GM12878 (cell line): ENCODE measurements around the gene CD93. TPM values are rescaled to one million over a fixed set of nuclear protein-coding genes. Genes with fewer than 3 reads are reported as not detected.

ENCODE experiments used
- ATAC-seq: fragments of 200-7000 bp; cut with Tn5 transposase; 3 replicates; pipeline ENCODE4 v1.9.1; 2020; ENCODE audit warnings: mild to moderate bottlenecking, moderate library complexity
- BruUV-seq: library from RNA; stranded (reverse); fragments of 400-500 nt; replicated peaks from 2 replicates; lab custom pipeline; 2021; lab: Mats Ljungman, UMichigan
- CTCF ChIA-PET: fragments of 300-600 bp; sonication (Branson Sonifier 250); formaldehyde crosslinking; extraction: SDS; loops from one replicate; lab custom pipeline; 2021; ENCODE audit warnings: inconsistent platforms; lab: Yijun Ruan, JAX
- POLR2A ChIA-PET: fragments of 350-600 bp; formaldehyde crosslinking; extraction: SDS; loops from one replicate; lab custom pipeline; 2021; ENCODE audit warnings: inconsistent platforms; lab: Charles Lee
- RAD21 ChIA-PET: fragments of 300-600 bp; sonication (Branson Sonifier 250); formaldehyde crosslinking; loops from one replicate; lab custom pipeline; 2023; ENCODE audit warnings: antibody characterized with exemption; ENCODE audit not compliant: unreplicated experiment; lab: Charles Lee
- SMC1A ChIA-PET: fragments of 300-600 bp; sonication (Branson Sonifier 250); formaldehyde crosslinking; loops from one replicate; lab custom pipeline; 2023; ENCODE audit not compliant: unreplicated experiment, uncharacterized antibody; lab: Charles Lee
- DNase-seq: peaks from one replicate; pipeline ENCODE4 v3.0.0-alpha.2; 2011; ENCODE audit warnings: low read depth, low spot score
- FAIRE-seq: peaks from 3 replicates; lab custom pipeline; 2011; peaks lifted over from hg19 to GRCh38; lab: Jason Lieb, UNC
- H2AFZ ChIP-seq: 2 replicates; pipeline ENCODE4 v1.6.0; 2011; ENCODE audit warnings: low read depth, low read length, control low read depth; ENCODE audit not compliant: control insufficient read depth
- H3K27ac ChIP-seq: 2 replicates; pipeline ENCODE4 v1.5.1; 2011; ENCODE audit warnings: control low read depth; ENCODE audit not compliant: control insufficient read depth, insufficient read depth
- H3K27me3 ChIP-seq, 2 experiments: replicated peaks in 1 of 2; 2 replicates each; pipeline versions ENCODE4 v1.6.0 to v1.6.1; 2011; ENCODE audit warnings: low read length in 1 of 2; ENCODE audit not compliant: control insufficient read depth in 2 of 2, insufficient read depth in 2 of 2
- H3K36me3 ChIP-seq, 2 experiments: 2 replicates each; pipeline ENCODE4 v1.5.1; 2011; ENCODE audit warnings: low read length in 1 of 2; ENCODE audit not compliant: control insufficient read depth in 2 of 2, insufficient read depth in 2 of 2
- H3K4me1 ChIP-seq: 2 replicates; pipeline ENCODE4 v1.6.1; 2011; ENCODE audit warnings: mild to moderate bottlenecking, low read length, moderate library complexity, mixed read lengths; ENCODE audit not compliant: control insufficient read depth, insufficient read depth
- H3K4me2 ChIP-seq: 2 replicates; pipeline ENCODE4 v1.6.0; 2011; ENCODE audit warnings: control low read depth; ENCODE audit not compliant: control insufficient read depth, insufficient read depth
- H3K4me3 ChIP-seq: fragments of 200-600 bp; sonication (generic); 2 replicates; pipeline ENCODE4 v1.5.1; 2016
- H3K79me2 ChIP-seq: 2 replicates; pipeline ENCODE4 v1.6.0; 2011; ENCODE audit warnings: low read length; ENCODE audit not compliant: control insufficient read depth, insufficient read depth
- H3K9ac ChIP-seq: 2 replicates; pipeline ENCODE4 v1.8.0; 2011; ENCODE audit warnings: low read length, control low read depth, mixed read lengths; ENCODE audit not compliant: control insufficient read depth, insufficient read depth
- H3K9me3 ChIP-seq: replicated peaks from 3 replicates; pipeline ENCODE4 v1.5.1; 2011; ENCODE audit warnings: mild to moderate bottlenecking, low read length; ENCODE audit not compliant: control insufficient read depth, insufficient read depth
- H4K20me1 ChIP-seq: 2 replicates; pipeline ENCODE4 v1.6.0; 2011; ENCODE audit not compliant: control insufficient read depth, insufficient read depth
- MTA2 ChIP-seq: fragments of 450-650 bp; IDR thresholded peaks from 2 replicates; pipeline ENCODE4 v1.6.1; 2016; ENCODE audit warnings: low read depth, mild to moderate bottlenecking, moderate library complexity
- NFYB ChIP-seq: IDR thresholded peaks from 2 replicates; pipeline ENCODE4 v1.6.1; 2011; ENCODE audit warnings: low read depth, mild to moderate bottlenecking, low read length, improper control_type of control experiment, moderate library complexity; ENCODE audit not compliant: insufficient read depth
- WGBS: methylation state at CpG from one replicate; pipeline ENCODE4 v1.1.6; 2016; ENCODE audit warnings: low lambda C conversion rate; ENCODE audit not compliant: insufficient replicate concordance, insufficient coverage; ENCODE audit errors: missing lambda C conversion rate; 5-methylcytosine and 5-hydroxymethylcytosine counted together
- in situ Hi-C: fragments of 300-500 bp; cut with MboI; formaldehyde crosslinking; loops from 9 replicates; pipeline ENCODE4 v1.14.3; 2018; ENCODE audit warnings: mixed read lengths
- intact Hi-C: fragments of 100-400 bp; cut with micrococcal nuclease; formaldehyde crosslinking; loops from one replicate; pipeline ENCODE4 v1.14.2; 2022; ENCODE audit not compliant: unreplicated experiment
- polyA plus RNA-seq, 11 experiments: library from polyadenylated mRNA; depleted of rRNA in 4 of 11; unstranded in 6 of 11; stranded (reverse) in 5 of 11; fragments of >200 nt; fragmentation: Nextera tagmentation in 4 of 11; fragmentation: Illumina TruSeq in 1 of 11; extraction: Ambion mirVana in 4 of 11; extraction: Trizol in 1 of 11; gene quantifications; 1 replicate in 1 of 11; 2 replicates in 10 of 11; pipeline versions ENCODE4 v1.2.1 to v1.2.3, GENCODE V29; 2011 to 2016; ENCODE audit warnings: inconsistent platforms in 2 of 11, missing spikeins in 2 of 11, low read depth in 1 of 11
- total RNA-seq, 4 experiments: library from RNA; depleted of rRNA in 3 of 4; stranded (reverse); fragments of >200 nt in 3 of 4; fragmentation: Illumina TruSeq in 1 of 4; extraction: Trizol in 1 of 4; gene quantifications; 2 replicates each; pipeline versions ENCODE4 v1.2.1 to v1.2.3, GENCODE V29; 2013 to 2021
- TF ChIP-seq, protein P1 (sequence below): IDR thresholded peaks from 2 replicates; pipeline ENCODE4 v1.6.1; 2012; ENCODE audit warnings: mild to moderate bottlenecking, low read depth, low read length
- TF ChIP-seq, protein P2 (sequence below): fragments of 450-650 bp; IDR thresholded peaks from 2 replicates; pipeline ENCODE4 v1.6.1; 2018; ENCODE audit warnings: mild to moderate bottlenecking, low read depth, moderate library complexity; ENCODE audit not compliant: partially characterized antibody

CD93 gene
- total and polyA plus RNA-seq, 10 of the 15 experiments (the other 5 are each of a cell fraction or from before 2014, with no cell fraction given), result 0.20 to 2.7 (median 0.92) TPM

DNA sequence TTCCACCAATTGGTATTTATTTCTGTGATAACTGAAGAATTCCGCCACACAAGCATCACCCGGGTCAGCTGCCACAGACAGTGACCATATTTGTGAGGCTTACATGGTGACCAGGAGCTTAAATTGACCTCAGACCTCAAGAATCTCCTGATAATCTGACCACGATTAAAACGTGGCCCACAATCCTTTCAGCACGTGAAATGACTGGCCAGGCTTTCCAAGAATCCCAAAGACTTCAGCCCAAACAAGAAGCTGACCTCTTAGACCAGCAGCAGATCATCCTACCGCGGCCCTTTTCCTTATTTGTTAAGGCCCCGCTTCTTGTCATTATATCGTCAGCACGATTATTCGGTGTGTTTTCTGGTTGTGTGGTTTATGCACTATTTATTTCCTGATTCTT lies 45.6 kb upstream of the CD93 start:
- no TSS peak for BruUV-seq
- intact Hi-C loops (no loop called here), in situ Hi-C loops (no loop called here)
- FAIRE-seq, result no peak
- Histone ChIP-seq H3K36me3 (no peaks in the 10 kb centered on the region), H3K27ac (no peak overlapping the region), H4K20me1 (no peaks in the 10 kb centered on the region), H3K4me3 (no peak overlapping the region), H3K4me2 (no peak overlapping the region), H3K4me1 (no peaks in the 10 kb centered on the region), H3K9ac (no peak overlapping the region), H3K79me2 (no peaks in the 10 kb centered on the region), H2AFZ (no peak overlapping the region), H3K27me3 (no peaks in the 10 kb centered on the region), H3K9me3 (no peaks in the 10 kb centered on the region)
- SMC1A ChIA-PET, result interaction anchor here (1.2 to 2.2 kb wide), 4 partner anchors 8 to 18 kb away, joined by 4 to 7 read pairs (median 5); no protein-coding TSS in a partner anchor
- POLR2A ChIA-PET, result no interaction called here
- CTCF ChIA-PET, result interaction anchor here (1.1 kb wide), 1 partner anchor 12 kb away, joined by 3 read pairs; no protein-coding TSS in a partner anchor
- RAD21 ChIA-PET, result interaction anchor here (1.6 kb wide), 1 partner anchor 69 kb away, joined by 6 read pairs; no protein-coding TSS in a partner anchor
- no peak for DNase-seq
- 54% methylated on average over 11 of the region's 11 CpGs for WGBS
- TF ChIP-seq MTA2 (no peak), NFYB (no peak)
- TF ChIP-seq, protein P1, sequence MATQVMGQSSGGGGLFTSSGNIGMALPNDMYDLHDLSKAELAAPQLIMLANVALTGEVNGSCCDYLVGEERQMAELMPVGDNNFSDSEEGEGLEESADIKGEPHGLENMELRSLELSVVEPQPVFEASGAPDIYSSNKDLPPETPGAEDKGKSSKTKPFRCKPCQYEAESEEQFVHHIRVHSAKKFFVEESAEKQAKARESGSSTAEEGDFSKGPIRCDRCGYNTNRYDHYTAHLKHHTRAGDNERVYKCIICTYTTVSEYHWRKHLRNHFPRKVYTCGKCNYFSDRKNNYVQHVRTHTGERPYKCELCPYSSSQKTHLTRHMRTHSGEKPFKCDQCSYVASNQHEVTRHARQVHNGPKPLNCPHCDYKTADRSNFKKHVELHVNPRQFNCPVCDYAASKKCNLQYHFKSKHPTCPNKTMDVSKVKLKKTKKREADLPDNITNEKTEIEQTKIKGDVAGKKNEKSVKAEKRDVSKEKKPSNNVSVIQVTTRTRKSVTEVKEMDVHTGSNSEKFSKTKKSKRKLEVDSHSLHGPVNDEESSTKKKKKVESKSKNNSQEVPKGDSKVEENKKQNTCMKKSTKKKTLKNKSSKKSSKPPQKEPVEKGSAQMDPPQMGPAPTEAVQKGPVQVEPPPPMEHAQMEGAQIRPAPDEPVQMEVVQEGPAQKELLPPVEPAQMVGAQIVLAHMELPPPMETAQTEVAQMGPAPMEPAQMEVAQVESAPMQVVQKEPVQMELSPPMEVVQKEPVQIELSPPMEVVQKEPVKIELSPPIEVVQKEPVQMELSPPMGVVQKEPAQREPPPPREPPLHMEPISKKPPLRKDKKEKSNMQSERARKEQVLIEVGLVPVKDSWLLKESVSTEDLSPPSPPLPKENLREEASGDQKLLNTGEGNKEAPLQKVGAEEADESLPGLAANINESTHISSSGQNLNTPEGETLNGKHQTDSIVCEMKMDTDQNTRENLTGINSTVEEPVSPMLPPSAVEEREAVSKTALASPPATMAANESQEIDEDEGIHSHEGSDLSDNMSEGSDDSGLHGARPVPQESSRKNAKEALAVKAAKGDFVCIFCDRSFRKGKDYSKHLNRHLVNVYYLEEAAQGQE, result no peak
- TF ChIP-seq, protein P2, sequence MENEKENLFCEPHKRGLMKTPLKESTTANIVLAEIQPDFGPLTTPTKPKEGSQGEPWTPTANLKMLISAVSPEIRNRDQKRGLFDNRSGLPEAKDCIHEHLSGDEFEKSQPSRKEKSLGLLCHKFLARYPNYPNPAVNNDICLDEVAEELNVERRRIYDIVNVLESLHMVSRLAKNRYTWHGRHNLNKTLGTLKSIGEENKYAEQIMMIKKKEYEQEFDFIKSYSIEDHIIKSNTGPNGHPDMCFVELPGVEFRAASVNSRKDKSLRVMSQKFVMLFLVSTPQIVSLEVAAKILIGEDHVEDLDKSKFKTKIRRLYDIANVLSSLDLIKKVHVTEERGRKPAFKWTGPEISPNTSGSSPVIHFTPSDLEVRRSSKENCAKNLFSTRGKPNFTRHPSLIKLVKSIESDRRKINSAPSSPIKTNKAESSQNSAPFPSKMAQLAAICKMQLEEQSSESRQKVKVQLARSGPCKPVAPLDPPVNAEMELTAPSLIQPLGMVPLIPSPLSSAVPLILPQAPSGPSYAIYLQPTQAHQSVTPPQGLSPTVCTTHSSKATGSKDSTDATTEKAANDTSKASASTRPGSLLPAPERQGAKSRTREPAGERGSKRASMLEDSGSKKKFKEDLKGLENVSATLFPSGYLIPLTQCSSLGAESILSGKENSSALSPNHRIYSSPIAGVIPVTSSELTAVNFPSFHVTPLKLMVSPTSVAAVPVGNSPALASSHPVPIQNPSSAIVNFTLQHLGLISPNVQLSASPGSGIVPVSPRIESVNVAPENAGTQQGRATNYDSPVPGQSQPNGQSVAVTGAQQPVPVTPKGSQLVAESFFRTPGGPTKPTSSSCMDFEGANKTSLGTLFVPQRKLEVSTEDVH, result no peak
- no peak for ATAC-seq
